Upper lobe of right lung (tissue), 1 donor: ENCODE results near the gene GPR61. TPM values are rescaled to one million over a fixed set of nuclear protein-coding genes. Genes with fewer than 3 reads are reported as not detected.

ENCODE experiments used
- ATAC-seq: fragments of 200-7000 bp; cut with Tn5 transposase; one replicate; pipeline ENCODE4 v1.9.1; 2020; ENCODE audit warnings: mild to moderate bottlenecking, moderate library complexity
- DNase-seq: peaks from one replicate; pipeline ENCODE4 v3.0.0-alpha.2; 2020
- H3K27ac ChIP-seq: fragments of 200-600 bp; one replicate; pipeline ENCODE4 v1.8.0; 2022
- H3K27me3 ChIP-seq: fragments of 200-600 bp; one replicate; pipeline ENCODE4 v1.8.0; 2022; ENCODE audit warnings: mild to moderate bottlenecking
- H3K36me3 ChIP-seq: fragments of 200-600 bp; one replicate; pipeline ENCODE4 v1.8.0; 2022
- H3K4me1 ChIP-seq: fragments of 200-600 bp; one replicate; pipeline ENCODE4 v1.8.0; 2022
- H3K4me3 ChIP-seq: fragments of 200-600 bp; one replicate; pipeline ENCODE4 v1.8.0; 2022; ENCODE audit warnings: mild to moderate bottlenecking
- H3K9me3 ChIP-seq: fragments of 200-600 bp; one replicate; pipeline ENCODE4 v1.8.0; 2022
- CTCF ChIP-seq: fragments of 200-600 bp; IDR thresholded peaks from one replicate; pipeline ENCODE4 v1.8.0; 2022; ENCODE audit warnings: antibody characterized with exemption
- intact Hi-C: fragments of 100-400 bp; cut with DNase I; formaldehyde crosslinking; loops from one replicate; pipeline ENCODE4 v1.11.0; 2022
- total RNA-seq: library from RNA; stranded (reverse); fragmentation: NEBNext Ultra II Directional; extraction: Animal tissue kit (Norgen Biotek cat#: 25700); gene quantifications from one replicate; pipeline ENCODE4 v1.2.1, GENCODE V29; 2021
- donor health status: DM: no; HTN: yes; CAD: no; lungs with severe emphysema.

GPR61 gene
- total RNA-seq, 1 donor from 2014 or later, result not detected

GRCh38 chr1:109493227-109493626 is 46.4 kb upstream of the GPR61 start:
- Histone ChIP-seq H3K9me3 (no peaks in the 10 kb centered on the region), H3K4me3 (no peak overlapping the region), H3K27ac (peak overlapping the region; percentile 80), H3K36me3 (peaks cover 20% of the 10 kb centered on the region), H3K27me3 (no peaks in the 10 kb centered on the region), H3K4me1 (peaks cover 13% of the 10 kb centered on the region)
- intact Hi-C loops, result loop anchor here (5.0 kb wide), 1 partner anchor 39 kb away; no protein-coding TSS in a partner anchor
- no peak for TF ChIP-seq CTCF
- DNase-seq (no peak), ATAC-seq (no peak)

GRCh38 chr1:109493805-109494539 is 45.7 kb upstream of the GPR61 start, which contains the start of gene CYB561D1:
Gene CYB561D1 (plus strand): TSS chr1:109494094. CDS start chr1:109494140, 46 bp downstream.
- DNase-seq (peak; percentile 95), ATAC-seq (peak; percentile 97)
- intact Hi-C loops, result loop anchor here (5.0 kb wide), 1 partner anchor 38 kb away; no protein-coding TSS in a partner anchor
- peaks cover 18% of the 10 kb centered on the region for H3K36me3 ChIP-seq
- H3K4me1 ChIP-seq, result peaks cover 17% of the 10 kb centered on the region
- peak; percentile 96 for TF ChIP-seq CTCF
- H3K4me3 ChIP-seq, result peak within 1 kb of the TSS; percentile 97
- no peaks in the 10 kb centered on the region for H3K27me3 ChIP-seq
- no peaks in the 10 kb centered on the region for H3K9me3 ChIP-seq
- peak within 1 kb of the TSS; percentile 80 for H3K27ac ChIP-seq

- H3K27me3 ChIP-seq, result no peaks in the 10 kb centered on the region
- H3K36me3 ChIP-seq, result peaks cover 14% of the 10 kb centered on the region
- intact Hi-C loops, result no loop called here
- no peak for TF ChIP-seq CTCF
- H3K27ac ChIP-seq, result no peak overlapping the region
- ATAC-seq, result no peak
- no peak overlapping the region for H3K4me3 ChIP-seq
- no peak for DNase-seq
- peaks cover 33% of the 10 kb centered on the region for H3K4me1 ChIP-seq
- no peaks in the 10 kb centered on the region for H3K9me3 ChIP-seq
Measured at GRCh38 chr1:109495738-109496137, 43.9 kb upstream of the GPR61 start.

- TF ChIP-seq CTCF, result no peak
- no peaks in the 10 kb centered on the region for H3K27me3 ChIP-seq
- no peaks in the 10 kb centered on the region for H3K9me3 ChIP-seq
- H3K4me3 ChIP-seq, result no peak overlapping the region
- H3K36me3 ChIP-seq, result peaks cover 14% of the 10 kb centered on the region
- H3K27ac ChIP-seq, result no peak overlapping the region
- no peak for DNase-seq
- H3K4me1 ChIP-seq, result peaks cover 49% of the 10 kb centered on the region
- ATAC-seq, result no peak
- intact Hi-C loops, result no loop called here
Measured at GRCh38 chr1:109497449-109498160, 42.1 kb upstream of the GPR61 start.

GRCh38 chr1:109498161-109498801 is 41.4 kb upstream of the GPR61 start:
- no peak for ATAC-seq
- Histone ChIP-seq H3K36me3 (peaks cover 14% of the 10 kb centered on the region), H3K4me3 (no peak overlapping the region), H3K27ac (no peak overlapping the region), H3K9me3 (no peaks in the 10 kb centered on the region), H3K4me1 (peaks cover 51% of the 10 kb centered on the region), H3K27me3 (no peaks in the 10 kb centered on the region)
- TF ChIP-seq CTCF, result peak; percentile 50
- no peak for DNase-seq
- intact Hi-C loops, result no loop called here
